Endothelial cell of umbilical vein (primary cell): ENCODE data around the gene PCNX1. TPM values are rescaled to one million over a fixed set of nuclear protein-coding genes. Genes with fewer than 3 reads are reported as not detected.

Experiments used
- BruUV-seq: library from RNA; stranded (reverse); fragments of 400-500 nt; replicated peaks from 2 replicates; lab custom pipeline; 2021; lab: Mats Ljungman, UMichigan
- CTCF ChIA-PET: fragments of 300-600, 350-600 bp; sonication (Branson Sonifier 250); formaldehyde crosslinking; loops from one replicate; lab custom pipeline; 2021; ENCODE audit warnings: antibody characterized with exemption, inconsistent platforms; lab: Charles Lee
- POLR2A ChIA-PET: fragments of 300-600, 350-600 bp; sonication (Branson Sonifier 250); formaldehyde crosslinking; loops from one replicate; lab custom pipeline; 2021; ENCODE audit warnings: antibody characterized with exemption, inconsistent platforms; lab: Charles Lee
- DNase-seq: peaks from one replicate; pipeline ENCODE4 v3.0.0-alpha.2; 2011; ENCODE audit warnings: low read depth, low spot score
- FAIRE-seq: peaks from 2 replicates; lab custom pipeline; 2011; peaks lifted over from hg19 to GRCh38; lab: Jason Lieb, UNC
- H2AFZ ChIP-seq: 2 replicates; pipeline ENCODE4 v1.6.0; 2012; ENCODE audit warnings: low read depth, low read length, control low read depth, inconsistent platforms
- H3K27ac ChIP-seq: 2 replicates; pipeline ENCODE4 v1.5.1; 2011; ENCODE audit warnings: low read depth, mild to moderate bottlenecking, control low read depth, low read length, moderate library complexity; ENCODE audit not compliant: insufficient read depth
- H3K27me3 ChIP-seq, 2 experiments: 2 replicates each; pipeline versions ENCODE4 v1.6.0 to v1.6.1; 2011; ENCODE audit warnings: low read length in 2 of 2, mixed read lengths in 1 of 2; ENCODE audit not compliant: control insufficient read depth in 2 of 2, insufficient read depth in 2 of 2
- H3K36me3 ChIP-seq, 2 experiments: 2 replicates in 1 of 2; 3 replicates in 1 of 2; pipeline ENCODE4 v1.5.1; 2011; ENCODE audit warnings: low read length in 2 of 2, mild to moderate bottlenecking in 1 of 2, moderate library complexity in 1 of 2; ENCODE audit not compliant: control insufficient read depth in 2 of 2, insufficient read depth in 2 of 2; ENCODE audit errors: extremely low read depth in 1 of 2
- H3K4me1 ChIP-seq: 3 replicates; pipeline ENCODE4 v1.5.1; 2011; ENCODE audit warnings: mild to moderate bottlenecking, low read length; ENCODE audit not compliant: control insufficient read depth, insufficient read depth; ENCODE audit errors: extremely low read depth
- H3K4me2 ChIP-seq: 2 replicates; pipeline ENCODE4 v1.6.1; 2011; ENCODE audit warnings: low read length, control low read depth, mixed read lengths; ENCODE audit not compliant: insufficient read depth
- H3K4me3 ChIP-seq, 3 experiments: fragments of 200-600 bp in 1 of 3; sonication (generic), shearing (Covaris generic) in 1 of 3; replicated peaks in 1 of 3; 2 replicates each; pipeline ENCODE4 v1.5.1; 2011 to 2016; ENCODE audit warnings: control low read depth in 3 of 3, low read length in 3 of 3, mild to moderate bottlenecking in 2 of 3, inconsistent platforms in 1 of 3, low read depth in 1 of 3, moderate library complexity in 1 of 3; ENCODE audit not compliant: insufficient read depth in 1 of 3
- H3K79me2 ChIP-seq: 2 replicates; pipeline ENCODE4 v1.6.0; 2012; ENCODE audit warnings: low read length, inconsistent platforms; ENCODE audit not compliant: control insufficient read depth, insufficient read depth
- H3K9ac ChIP-seq: replicated peaks from 2 replicates; pipeline ENCODE3; 2011; ENCODE audit warnings: low read length, control low read depth; ENCODE audit not compliant: insufficient read depth; ENCODE audit errors: extremely low read depth
- H3K9me1 ChIP-seq: replicated peaks from 3 replicates; pipeline ENCODE4 v1.6.0; 2011; ENCODE audit warnings: mild to moderate bottlenecking, low read length; ENCODE audit not compliant: control insufficient read depth, insufficient read depth; ENCODE audit errors: extremely low read depth
- H3K9me3 ChIP-seq: replicated peaks from 2 replicates; pipeline ENCODE4 v1.5.1; 2012; ENCODE audit warnings: low read length, inconsistent platforms; ENCODE audit not compliant: control insufficient read depth, insufficient read depth
- H4K20me1 ChIP-seq: replicated peaks from 2 replicates; pipeline ENCODE3; 2011; ENCODE audit warnings: mild to moderate bottlenecking, low read length; ENCODE audit not compliant: control insufficient read depth, insufficient read depth; ENCODE audit errors: extremely low read depth
- CTCF ChIP-seq, 2 donors: IDR thresholded peaks; 1 replicate in 1 of 2; 2 replicates in 1 of 2; pipeline ENCODE4 v1.5.1; 2011; ENCODE audit warnings: low read length in 2 of 2, mild to moderate bottlenecking in 2 of 2, moderate library complexity in 2 of 2, control low read depth in 1 of 2, inconsistent platforms in 1 of 2, low read depth in 1 of 2; ENCODE audit not compliant: insufficient read depth in 1 of 2; ENCODE audit errors: extremely low read depth in 1 of 2
- EZH2 ChIP-seq: IDR thresholded peaks from 2 replicates; pipeline ENCODE4 v1.6.1; 2012; ENCODE audit warnings: borderline replicate concordance, low read depth, mild to moderate bottlenecking, moderate library complexity, low read length, inconsistent platforms; ENCODE audit not compliant: severe bottlenecking
- FOS ChIP-seq: IDR thresholded peaks from 2 replicates; pipeline ENCODE4 v1.6.1; 2011; ENCODE audit warnings: mild to moderate bottlenecking, low read length, moderate library complexity, borderline replicate concordance; ENCODE audit not compliant: insufficient read depth
- GATA2 ChIP-seq: IDR thresholded peaks from 2 replicates; pipeline ENCODE4 v1.7.0; 2011; ENCODE audit warnings: low read depth, mild to moderate bottlenecking, moderate library complexity, mixed read lengths, low read length; ENCODE audit not compliant: insufficient read length, insufficient read depth
- JUN ChIP-seq: IDR thresholded peaks from 2 replicates; pipeline ENCODE4 v1.6.1; 2011; ENCODE audit warnings: borderline replicate concordance, low read depth; ENCODE audit not compliant: insufficient read length, insufficient read depth
- MAX ChIP-seq: IDR thresholded peaks from 2 replicates; pipeline ENCODE4 v1.6.1; 2011; ENCODE audit not compliant: insufficient read depth, insufficient read length
- MYC ChIP-seq: IDR thresholded peaks from one replicate; pipeline ENCODE4 v1.6.1; 2011; ENCODE audit warnings: mild to moderate bottlenecking, low read depth, low read length
- POLR2A ChIP-seq: IDR thresholded peaks from 2 replicates; pipeline ENCODE4 v1.6.1; 2012; ENCODE audit warnings: low read depth, mild to moderate bottlenecking, control low read depth, low read length
- POLR2AphosphoS5 ChIP-seq: IDR thresholded peaks from 2 replicates; pipeline ENCODE4 v1.6.1; 2012; ENCODE audit warnings: low read depth, mild to moderate bottlenecking, control low read depth, low read length, moderate library complexity; ENCODE audit not compliant: insufficient read depth
- dilution Hi-C: fragments of 300-500 bp; cut with MboI; formaldehyde crosslinking; loops from one replicate; pipeline ENCODE4 v1.15.0; 2019; ENCODE audit warnings: low sequenced_read_pairs; ENCODE audit not compliant: extremely low pct_ligation_motif_present
- intact Hi-C: fragments of 100-400 bp; cut with micrococcal nuclease; formaldehyde crosslinking; loops from one replicate; pipeline ENCODE4 v1.10.0; 2022
- polyA plus RNA-seq, 4 experiments: library from polyadenylated mRNA; depleted of rRNA in 3 of 4; stranded (reverse) in 3 of 4; unstranded in 1 of 4; fragments of >200 nt; gene quantifications; 2 replicates each; pipeline versions ENCODE4 v1.2.1 to v1.2.3, GENCODE V29; 2011 to 2012; ENCODE audit warnings: missing spikeins in 1 of 4
- total RNA-seq: library from RNA; stranded (reverse); gene quantifications from 2 replicates; pipeline ENCODE4 v1.2.3, GENCODE V29; 2021

PCNX1 gene
- total and polyA plus RNA-seq, 2 donors (not counting 3 experiments of a cell fraction or from before 2014, with no cell fraction given): 21.4 to 40.5 TPM

- intact Hi-C loops: no loop called here
- Histone ChIP-seq H3K27ac (no peak overlapping the region), H3K4me3 (no peak overlapping the region), H3K79me2 (no peaks in the 10 kb centered on the region), H3K9me3 (no peaks in the 10 kb centered on the region), H3K36me3 (no peaks in the 10 kb centered on the region), H2AFZ (no peak overlapping the region), H4K20me1 (no peaks in the 10 kb centered on the region), H3K9ac (no peak overlapping the region), H3K4me1 (no peaks in the 10 kb centered on the region), H3K27me3 (no peaks in the 10 kb centered on the region), H3K4me2 (no peak overlapping the region), H3K9me1 (no peaks in the 10 kb centered on the region)
- ChIA-PET POLR2A (no interaction called here), CTCF (interaction anchor here (1.1 to 2.2 kb wide), 2 partner anchors 23 to 739 kb away, joined by 3 to 5 read pairs; no protein-coding TSS in a partner anchor)
- no TSS peak for BruUV-seq
- dilution Hi-C loops: no loop called here
- DNase-seq (no peak), FAIRE-seq (no peak)
- no peak for TF ChIP-seq MAX
- no peak for TF ChIP-seq CTCF (IDR thresholded peaks at IDR 0.05; ENCODE audit: extremely low read depth in 1 of 2, insufficient read depth in 1 of 2, low read depth in 1 of 2, low read length in 2 of 2)
- no peak for TF ChIP-seq JUN
- no peak for TF ChIP-seq GATA2
- no peak for TF ChIP-seq FOS
- TF ChIP-seq MYC: no peak
- no peak for TF ChIP-seq POLR2AphosphoS5
- no peak for TF ChIP-seq POLR2A
- no peak for TF ChIP-seq EZH2
Observed at GRCh38 chr14:71115821-71116567, 208.7 kb downstream of the PCNX1 start.
